ENCODE data around the gene LINGO3. TPM values are rescaled to one million over a fixed set of nuclear protein-coding genes. Genes with fewer than 3 reads are reported as not detected.
"Not testable (repeated sequence)": the region's sequence is repeated elsewhere in the genome, so short reads cannot be mapped to it uniquely, and the experiment has no call there.

LINGO3 gene
- total RNA-seq, 4 donors from 2014 or later, result 0.39 TPM; not detected in 3

DNA sequence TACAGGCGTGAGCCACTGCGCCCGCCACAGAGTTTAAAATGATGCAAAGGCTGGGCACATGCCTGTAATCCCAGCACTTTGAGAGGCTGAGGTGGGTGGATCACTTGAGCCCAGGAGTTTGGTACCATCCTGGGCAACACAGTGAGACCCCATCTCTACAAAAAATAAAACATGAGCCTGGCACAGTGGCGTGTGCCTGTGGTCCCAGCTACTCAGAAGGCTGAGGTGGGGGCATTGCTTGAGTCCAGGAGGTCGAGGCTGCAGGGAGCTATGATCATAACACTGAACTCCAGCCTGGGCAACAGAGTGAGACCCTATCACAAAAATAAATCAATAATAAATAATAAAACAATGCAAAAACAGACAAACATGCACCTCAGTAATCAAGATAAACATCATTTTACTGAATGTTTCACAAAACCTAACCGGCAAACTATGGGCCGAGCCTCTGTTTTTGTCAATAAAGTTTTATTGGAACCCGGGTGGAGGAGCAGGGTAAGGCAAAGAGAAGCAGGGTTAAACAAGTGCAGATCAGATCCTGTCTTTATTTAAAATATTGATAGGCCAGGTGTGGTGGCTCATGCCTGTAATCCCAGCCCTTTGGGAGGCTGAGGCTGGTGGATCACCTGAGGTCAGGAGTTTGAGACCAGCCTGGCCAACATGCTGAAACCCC is 24.0 kb downstream of the LINGO3 start:
- no peak overlapping the region for H3K4me3 ChIP-seq
- WGBS, 2 donors, result 94% methylated on average over 5 to 8 of the region's 8 CpGs
- H3K36me3 ChIP-seq, result no peaks in the 10 kb centered on the region
- TF ChIP-seq, protein P1, sequence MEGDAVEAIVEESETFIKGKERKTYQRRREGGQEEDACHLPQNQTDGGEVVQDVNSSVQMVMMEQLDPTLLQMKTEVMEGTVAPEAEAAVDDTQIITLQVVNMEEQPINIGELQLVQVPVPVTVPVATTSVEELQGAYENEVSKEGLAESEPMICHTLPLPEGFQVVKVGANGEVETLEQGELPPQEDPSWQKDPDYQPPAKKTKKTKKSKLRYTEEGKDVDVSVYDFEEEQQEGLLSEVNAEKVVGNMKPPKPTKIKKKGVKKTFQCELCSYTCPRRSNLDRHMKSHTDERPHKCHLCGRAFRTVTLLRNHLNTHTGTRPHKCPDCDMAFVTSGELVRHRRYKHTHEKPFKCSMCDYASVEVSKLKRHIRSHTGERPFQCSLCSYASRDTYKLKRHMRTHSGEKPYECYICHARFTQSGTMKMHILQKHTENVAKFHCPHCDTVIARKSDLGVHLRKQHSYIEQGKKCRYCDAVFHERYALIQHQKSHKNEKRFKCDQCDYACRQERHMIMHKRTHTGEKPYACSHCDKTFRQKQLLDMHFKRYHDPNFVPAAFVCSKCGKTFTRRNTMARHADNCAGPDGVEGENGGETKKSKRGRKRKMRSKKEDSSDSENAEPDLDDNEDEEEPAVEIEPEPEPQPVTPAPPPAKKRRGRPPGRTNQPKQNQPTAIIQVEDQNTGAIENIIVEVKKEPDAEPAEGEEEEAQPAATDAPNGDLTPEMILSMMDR (IDR thresholded peaks at IDR 0.05), result no peak
- TF ChIP-seq EP300 (IDR thresholded peaks at IDR 0.05) (no peak), POLR2A (IDR thresholded peaks at IDR 0.05) (no peak)
- peaks cover 0 to 24% (median 13%) of the 10 kb centered on the region in 4 donors for H3K4me1 ChIP-seq
- H3K27me3 ChIP-seq, result peaks cover 0 to 6% of the 10 kb centered on the region in 2 donors
- no peak overlapping the region for H3K27ac ChIP-seq
- H3K9me3 ChIP-seq, result no peaks in the 10 kb centered on the region
- no peak for DNase-seq (ENCODE audit: low spot score in 2 of 2)

DNA sequence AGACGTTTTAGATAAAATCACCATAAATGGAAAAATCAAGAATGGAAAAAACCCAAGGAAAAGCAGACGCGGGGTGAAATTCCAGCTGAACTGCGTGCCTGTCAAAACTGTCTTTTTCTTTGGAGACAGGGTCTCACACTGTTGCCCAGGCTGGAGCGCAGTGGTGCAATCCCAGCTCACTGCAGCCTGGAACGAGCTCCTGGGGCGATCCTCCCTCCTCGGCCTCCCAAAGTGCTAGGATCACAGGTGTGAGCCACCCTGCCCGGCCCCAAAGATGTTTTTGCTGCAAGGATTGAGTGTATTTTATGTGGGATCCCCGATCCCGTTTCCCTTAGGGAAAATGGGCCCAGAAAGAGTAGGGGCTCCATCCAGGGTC is 25.1 kb downstream of the LINGO3 start:
- H3K27ac ChIP-seq, result no peak overlapping the region
- 69 to 72% methylated on average over 11 of the region's 11 CpGs for WGBS, 2 donors

DNA sequence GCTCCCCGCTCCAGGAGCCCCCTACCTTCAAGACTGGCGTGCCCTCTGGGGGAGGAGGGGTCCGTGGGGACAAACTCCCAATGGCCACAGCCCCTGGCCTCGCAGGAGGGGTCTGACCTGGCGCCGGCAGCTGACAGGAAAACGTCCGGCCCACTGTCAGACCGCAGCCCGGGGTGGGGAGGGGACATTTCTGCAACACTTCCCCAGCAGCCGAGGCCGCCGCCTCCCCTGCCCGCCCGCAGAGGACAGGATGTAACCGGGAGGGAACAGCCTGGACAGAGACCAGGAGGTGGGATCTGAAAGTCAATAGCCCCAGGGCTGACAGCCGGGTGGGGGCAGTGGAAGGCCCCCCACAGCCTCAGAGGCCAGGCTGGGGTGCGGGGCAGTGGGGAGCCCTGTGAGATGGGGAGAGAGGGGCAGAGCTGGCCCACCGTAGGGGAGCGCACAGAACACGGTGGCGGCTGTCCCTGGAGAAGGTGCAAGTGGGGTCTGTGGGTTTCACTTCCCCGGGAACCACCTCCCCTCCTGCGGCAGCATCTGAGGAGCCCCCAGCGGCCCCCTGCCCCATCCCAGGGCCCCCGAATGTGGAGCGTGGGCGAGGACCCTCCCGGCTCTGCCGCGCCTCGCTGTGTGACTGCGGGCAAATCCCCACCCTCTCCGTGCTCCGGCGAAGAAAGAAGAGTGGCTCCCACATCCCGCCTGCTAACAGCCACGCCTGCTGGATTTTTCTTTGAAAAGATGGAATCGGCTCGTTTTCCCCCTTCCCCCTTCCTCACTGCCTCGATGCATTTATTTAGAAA is 25.7 kb downstream of the LINGO3 start, which contains the start of gene PEAK3:
TSS of gene PEAK3 (minus strand) at position 114 of the 800 bp plus-strand sequence. CDS start 1,244 bp downstream, outside the sequence.
- H3K9me3 ChIP-seq, result no peaks in the 10 kb centered on the region
- DNase-seq (ENCODE audit: low spot score in 2 of 2), result peak; percentile 41 to 65
- no peaks in the 10 kb centered on the region for H3K27me3 ChIP-seq
- TF ChIP-seq, protein P1 (IDR thresholded peaks at IDR 0.05), result no peak
- TF ChIP-seq POLR2A (IDR thresholded peaks at IDR 0.05), result peak in 1 of 2 donors; percentile 34
- peak in 1 of 2 donors; percentile 62 for TF ChIP-seq EP300 (IDR thresholded peaks at IDR 0.05)
- peak within 1 kb of the TSS; percentile 4 to 44 (median 24) for H3K4me3 ChIP-seq
- no peaks in the 10 kb centered on the region for H3K36me3 ChIP-seq
- 8 to 15% methylated on average over 20 to 36 of the region's 41 CpGs for WGBS, 2 donors
- H3K4me1 ChIP-seq, result peaks cover 0 to 26% (median 13%) of the 10 kb centered on the region in 4 donors
- peak within 1 kb of the TSS in 3 of 4 donors; percentile 42 to 75 (median 64) for H3K27ac ChIP-seq

More for the DNA sequence above, 25.1 kb downstream of the LINGO3 start:
- Histone ChIP-seq H3K36me3 (no peaks in the 10 kb centered on the region), H3K9me3 (no peaks in the 10 kb centered on the region), H3K4me1 (peaks cover 0 to 26% (median 13%) of the 10 kb centered on the region in 4 donors), H3K4me3 (peak overlapping the region in 1 of 4 donors; percentile 40), H3K27me3 (no peaks in the 10 kb centered on the region)
- DNase-seq (ENCODE audit: low spot score in 2 of 2), result no peak
- no peak for TF ChIP-seq POLR2A (IDR thresholded peaks at IDR 0.05)
- no peak for TF ChIP-seq EP300 (IDR thresholded peaks at IDR 0.05)
- TF ChIP-seq, protein P1 (IDR thresholded peaks at IDR 0.05), result no peak

DNA sequence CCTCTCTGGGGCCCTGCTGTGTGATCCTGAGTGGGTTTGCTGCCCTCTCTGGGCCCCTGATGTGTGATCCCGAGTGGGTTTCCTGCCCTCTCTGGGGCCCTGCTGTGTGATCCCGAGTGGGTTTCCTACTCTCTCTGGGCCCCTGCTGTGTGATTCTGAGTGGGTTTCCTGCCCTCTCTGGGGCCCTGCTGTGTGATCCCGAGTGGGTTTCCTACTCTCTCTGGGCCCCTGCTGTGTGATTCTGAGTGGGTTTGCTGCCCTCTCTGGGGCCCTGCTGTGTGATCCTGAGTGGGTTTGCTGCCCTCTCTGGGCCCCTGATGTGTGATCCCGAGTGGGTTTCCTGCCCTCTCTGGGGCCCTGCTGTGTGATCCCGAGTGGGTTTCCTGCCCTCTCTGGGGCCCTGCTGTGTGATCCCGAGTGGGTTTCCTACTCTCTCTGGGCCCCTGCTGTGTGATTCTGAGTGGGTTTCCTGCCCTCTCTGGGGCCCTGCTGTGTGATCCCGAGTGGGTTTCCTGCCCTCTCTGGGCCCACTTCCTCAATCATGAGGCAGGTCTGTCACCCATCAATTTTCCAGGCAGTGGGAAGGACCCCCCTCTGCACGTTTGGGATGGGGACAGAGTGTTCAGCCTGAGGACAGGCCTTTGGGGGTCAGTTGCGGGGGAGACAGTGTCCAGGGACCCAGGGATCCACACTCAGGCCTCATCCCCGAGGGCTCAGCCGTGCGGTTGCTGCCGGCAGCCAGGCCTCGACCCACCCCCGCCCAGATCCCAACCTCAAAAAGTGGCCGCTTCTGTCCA is 26.5 kb downstream of the LINGO3 start:
- WGBS, 2 donors, result 30% methylated on average over 8 of the region's 16 CpGs
- H3K4me3 ChIP-seq, result peak overlapping the region; percentile 4 to 44 (median 24)
- H3K9me3 ChIP-seq, result not testable (repeated sequence)

GRCh38 chr19:2280633-2281264 is 27.2 kb downstream of the LINGO3 start:
- TF ChIP-seq POLR2A (IDR thresholded peaks at IDR 0.05) (no peak), EP300 (IDR thresholded peaks at IDR 0.05) (no peak)
- TF ChIP-seq, protein P1 (IDR thresholded peaks at IDR 0.05), result no peak
- Histone ChIP-seq H3K27me3 (no peaks in the 10 kb centered on the region), H3K9me3 (no peaks in the 10 kb centered on the region), H3K36me3 (peaks cover 0 to 12% (median 0%) of the 10 kb centered on the region in 3 donors), H3K4me3 (no peak overlapping the region), H3K4me1 (peaks cover 0 to 41% (median 19%) of the 10 kb centered on the region in 4 donors), H3K27ac (no peak overlapping the region)
- 61 to 68% methylated on average over 26 of the region's 26 CpGs for WGBS, 2 donors
- no peak for DNase-seq (ENCODE audit: low spot score in 2 of 2)

More for the DNA sequence above, 26.5 kb downstream of the LINGO3 start:
- H3K27me3 ChIP-seq; DNase-seq (ENCODE audit: low spot score in 2 of 2); H3K36me3 ChIP-seq: not testable (repeated sequence)
- peak overlapping the region in 3 of 4 donors; percentile 42 to 75 (median 64) for H3K27ac ChIP-seq
- peaks cover 0 to 34% (median 14%) of the 10 kb centered on the region in 4 donors for H3K4me1 ChIP-seq
